Fibroblast of mammary gland (primary cell): ENCODE results near the gene MAGEA2B.
"Not testable (repeated sequence)": the region's sequence is repeated elsewhere in the genome, so short reads cannot be mapped to it uniquely, and the experiment has no call there.

ENCODE experiments used
- DNase-seq: peaks from one replicate; pipeline ENCODE4 v3.0.0-alpha.2; 2010; ENCODE audit warnings: low read depth
- H3K4me3 ChIP-seq: 2 replicates; pipeline ENCODE4 v1.5.1; 2011; ENCODE audit warnings: low read depth, mild to moderate bottlenecking, low read length, moderate library complexity; ENCODE audit not compliant: control insufficient read depth
- TF ChIP-seq, protein P1 (sequence below): conservative IDR thresholded peaks from 2 replicates; pipeline ENCODE4 v1.5.1; 2011; ENCODE audit warnings: low read depth, low read length, inconsistent platforms; ENCODE audit not compliant: control insufficient read depth, insufficient read depth

The MAGEA2B gene

GRCh38 chrX:152733261-152733975 is 19.0 kb downstream of the MAGEA2B start, which contains the start of the genes CSAG1 and MAGEA12:
Gene CSAG1, minus strand, starts transcription at chrX:152733721. Its CDS starts 1,261 bp downstream, at chrX:152732460.
Gene MAGEA12, plus strand, starts transcription at chrX:152733757. Its CDS starts 2,405 bp downstream, at chrX:152736162.
- TF ChIP-seq, protein P1, sequence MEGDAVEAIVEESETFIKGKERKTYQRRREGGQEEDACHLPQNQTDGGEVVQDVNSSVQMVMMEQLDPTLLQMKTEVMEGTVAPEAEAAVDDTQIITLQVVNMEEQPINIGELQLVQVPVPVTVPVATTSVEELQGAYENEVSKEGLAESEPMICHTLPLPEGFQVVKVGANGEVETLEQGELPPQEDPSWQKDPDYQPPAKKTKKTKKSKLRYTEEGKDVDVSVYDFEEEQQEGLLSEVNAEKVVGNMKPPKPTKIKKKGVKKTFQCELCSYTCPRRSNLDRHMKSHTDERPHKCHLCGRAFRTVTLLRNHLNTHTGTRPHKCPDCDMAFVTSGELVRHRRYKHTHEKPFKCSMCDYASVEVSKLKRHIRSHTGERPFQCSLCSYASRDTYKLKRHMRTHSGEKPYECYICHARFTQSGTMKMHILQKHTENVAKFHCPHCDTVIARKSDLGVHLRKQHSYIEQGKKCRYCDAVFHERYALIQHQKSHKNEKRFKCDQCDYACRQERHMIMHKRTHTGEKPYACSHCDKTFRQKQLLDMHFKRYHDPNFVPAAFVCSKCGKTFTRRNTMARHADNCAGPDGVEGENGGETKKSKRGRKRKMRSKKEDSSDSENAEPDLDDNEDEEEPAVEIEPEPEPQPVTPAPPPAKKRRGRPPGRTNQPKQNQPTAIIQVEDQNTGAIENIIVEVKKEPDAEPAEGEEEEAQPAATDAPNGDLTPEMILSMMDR = no peak
- DNase-seq = no peak
- no peak within 1 kb of the TSS for H3K4me3 ChIP-seq

DNA sequence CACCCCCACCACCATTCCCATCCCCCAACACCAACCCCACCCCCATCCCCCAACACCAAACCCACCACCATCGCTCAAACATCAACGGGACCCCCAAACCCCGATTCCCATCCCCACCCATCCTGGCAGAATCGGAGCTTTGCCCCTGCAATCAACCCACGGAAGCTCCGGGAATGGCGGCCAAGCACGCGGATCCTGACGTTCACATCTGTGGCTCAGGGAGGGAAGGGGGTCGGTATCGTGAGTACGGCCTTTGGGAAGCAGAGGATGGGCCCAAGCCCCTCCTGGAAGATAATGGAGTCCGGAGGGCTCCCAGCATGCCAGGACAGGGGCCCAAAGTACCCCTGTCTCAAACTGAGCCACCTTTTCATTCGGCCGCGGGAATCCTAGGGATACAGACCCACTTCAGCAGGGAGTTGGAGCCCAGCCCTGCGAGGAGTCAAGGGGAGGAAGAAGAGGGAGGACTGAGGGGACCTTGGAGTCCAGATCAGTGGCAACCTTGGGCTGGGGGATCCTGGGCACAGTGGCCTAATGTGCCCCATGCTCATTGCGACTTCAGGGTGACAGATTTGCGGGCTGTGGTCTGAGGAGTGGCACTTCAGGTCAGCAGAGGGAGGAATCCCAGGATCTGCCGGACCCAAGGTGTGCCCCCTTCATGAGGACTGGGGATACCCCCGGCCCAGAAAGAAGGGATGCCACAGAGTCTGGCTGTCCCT is 19.9 kb downstream of the MAGEA2B start:
- DNase-seq, H3K4me3 ChIP-seq: not testable (repeated sequence)

GRCh38 chrX:152735101-152735500 is 20.7 kb downstream of the MAGEA2B start:
- TF ChIP-seq, protein P1 = no peak
- H3K4me3 ChIP-seq = no peak overlapping the region
- no peak for DNase-seq

GRCh38 chrX:152735860-152736511 is 21.6 kb downstream of the MAGEA2B start:
- DNase-seq = no peak
- TF ChIP-seq, protein P1 = no peak
- H3K4me3 ChIP-seq = no peak overlapping the region

- not testable (repeated sequence) for DNase-seq, H3K4me3 ChIP-seq
Observed at GRCh38 chrX:152736528-152736927, 22.1 kb downstream of the MAGEA2B start.

DNA sequence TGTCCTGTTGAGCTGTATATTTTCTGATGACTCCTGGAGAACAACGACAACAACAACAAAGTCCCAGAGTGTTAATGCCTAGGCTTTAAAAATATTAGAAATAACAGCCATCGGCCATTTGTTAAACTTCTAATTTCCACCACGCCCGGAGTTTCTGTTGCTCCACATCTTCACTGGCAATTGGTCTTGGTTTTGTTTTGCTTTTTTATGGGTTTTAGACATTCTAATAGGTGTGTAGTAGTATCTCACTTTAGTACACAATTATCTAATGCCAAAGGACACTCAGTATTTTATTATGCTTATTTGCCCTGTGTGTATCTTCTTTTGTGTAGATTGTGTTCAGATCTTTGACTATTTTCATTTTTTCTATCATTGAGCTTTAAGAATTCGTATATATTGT is 24.1 kb downstream of the MAGEA2B start:
- TF ChIP-seq, protein P1 = no peak
- H3K4me3 ChIP-seq = no peak overlapping the region

GRCh38 chrX:152753686-152754650 is 39.5 kb downstream of the MAGEA2B start, which contains the start of gene MAGEA2:
Gene MAGEA2, minus strand, starts transcription at chrX:152753842. Its CDS starts 2,479 bp downstream, at chrX:152751363.
- H3K4me3 ChIP-seq, DNase-seq: not testable (repeated sequence)

More for the DNA sequence above, 24.1 kb downstream of the MAGEA2B start:
- no peak for DNase-seq

GRCh38 chrX:152754871-152755270 is 40.4 kb downstream of the MAGEA2B start:
- not testable (repeated sequence) for DNase-seq, H3K4me3 ChIP-seq

DNA sequence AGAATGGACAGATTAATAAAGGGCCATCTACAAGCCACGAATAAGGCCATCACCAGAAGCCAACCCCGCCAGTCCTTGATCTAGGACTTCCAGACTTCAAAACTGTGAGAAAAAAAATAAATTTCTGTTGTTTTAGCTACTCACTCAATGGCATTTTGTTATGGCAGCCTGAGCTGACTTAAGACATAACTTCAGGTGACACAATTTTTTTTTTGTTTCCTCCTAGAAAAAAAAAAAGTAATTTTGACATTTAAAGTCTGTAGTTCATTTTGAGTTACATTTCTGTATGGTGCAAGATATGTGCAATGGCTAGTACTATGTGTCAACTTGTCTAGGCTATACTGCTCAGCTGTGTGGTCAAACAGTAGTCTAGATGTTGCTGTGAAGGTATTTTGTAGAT is 44.5 kb downstream of the MAGEA2B start, which contains the start of gene CSAG3:
CSAG3 (plus strand) TSS at position 301 of the 400 bp plus-strand sequence.
- H3K4me3 ChIP-seq, DNase-seq: not testable (repeated sequence)

- DNase-seq, H3K4me3 ChIP-seq: not testable (repeated sequence)
Observed at GRCh38 chrX:152759544-152759943, 45.1 kb downstream of the MAGEA2B start.

GRCh38 chrX:152761582-152761981 is 47.2 kb downstream of the MAGEA2B start:
- H3K4me3 ChIP-seq, DNase-seq: not testable (repeated sequence)

DNA sequence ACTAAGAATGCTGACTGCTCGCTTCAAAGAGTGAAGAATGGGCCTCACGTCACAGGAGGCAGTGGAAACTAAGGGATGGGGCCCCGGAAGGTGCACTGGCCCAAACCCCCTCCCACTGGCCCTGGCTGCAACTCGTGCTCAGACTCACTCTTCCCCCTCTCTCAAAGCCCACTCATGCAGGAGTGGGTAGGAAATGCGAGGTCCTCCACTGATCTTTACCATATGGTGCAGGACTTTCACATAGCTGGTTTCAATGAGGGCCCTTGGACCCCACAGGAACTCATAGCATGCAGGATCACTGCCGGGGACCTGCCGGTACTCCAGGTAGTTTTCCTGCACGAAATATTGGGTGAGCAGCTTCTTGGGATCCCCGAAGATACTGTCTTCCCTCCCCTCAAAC is 52.1 kb downstream of the MAGEA2B start:
- DNase-seq, H3K4me3 ChIP-seq: not testable (repeated sequence)
